Activated T-helper 2 cell treated with anti-CD3 and anti-CD28 coated beads, Interferon-gamma antibody, Interleukin-2, Interleukin-4, amounts not matched to agents 10 μg/mL and 5 μg/mL and 100 μg/mL, durations not matched to agents 14 hours and 24 hours and 36 hours (primary cell): ENCODE data around the gene AEBP1. TPM values are rescaled to one million over a fixed set of nuclear protein-coding genes. Genes with fewer than 3 reads are reported as not detected.

ENCODE experiments used
- DNase-seq: peaks from one replicate; pipeline ENCODE4 v3.0.0; 2021; ENCODE audit warnings: low spot score
- H3K27ac Mint-ChIP-seq: one replicate; pipeline ENCODE4 v1.8.0; 2021; ENCODE audit warnings: mixed read lengths
- H3K27me3 Mint-ChIP-seq: one replicate; pipeline ENCODE4 v1.8.0; 2021; ENCODE audit warnings: low read depth, mixed read lengths
- H3K36me3 Mint-ChIP-seq: one replicate; pipeline ENCODE4 v1.8.0; 2021; ENCODE audit warnings: low read depth, mixed read lengths
- H3K4me1 Mint-ChIP-seq: one replicate; pipeline ENCODE4 v1.8.0; 2021; ENCODE audit warnings: low read depth, mixed read lengths
- H3K4me3 Mint-ChIP-seq: one replicate; pipeline ENCODE4 v1.8.0; 2021; ENCODE audit warnings: low read depth, mild to moderate bottlenecking, moderate library complexity, mixed read lengths
- H3K9me3 Mint-ChIP-seq: one replicate; pipeline ENCODE4 v1.8.0; 2021; ENCODE audit warnings: mixed read lengths
- intact Hi-C: fragments of 100-400 bp; cut with micrococcal nuclease; formaldehyde crosslinking; loops from one replicate; pipeline ENCODE4 v1.15.1; 2023
- total RNA-seq: library from RNA; stranded (reverse); gene quantifications from 2 replicates; pipeline ENCODE4 v1.2.3, GENCODE V29; 2022

Gene AEBP1
- total RNA-seq, 1 donor from 2014 or later, result 38.7 TPM

DNA sequence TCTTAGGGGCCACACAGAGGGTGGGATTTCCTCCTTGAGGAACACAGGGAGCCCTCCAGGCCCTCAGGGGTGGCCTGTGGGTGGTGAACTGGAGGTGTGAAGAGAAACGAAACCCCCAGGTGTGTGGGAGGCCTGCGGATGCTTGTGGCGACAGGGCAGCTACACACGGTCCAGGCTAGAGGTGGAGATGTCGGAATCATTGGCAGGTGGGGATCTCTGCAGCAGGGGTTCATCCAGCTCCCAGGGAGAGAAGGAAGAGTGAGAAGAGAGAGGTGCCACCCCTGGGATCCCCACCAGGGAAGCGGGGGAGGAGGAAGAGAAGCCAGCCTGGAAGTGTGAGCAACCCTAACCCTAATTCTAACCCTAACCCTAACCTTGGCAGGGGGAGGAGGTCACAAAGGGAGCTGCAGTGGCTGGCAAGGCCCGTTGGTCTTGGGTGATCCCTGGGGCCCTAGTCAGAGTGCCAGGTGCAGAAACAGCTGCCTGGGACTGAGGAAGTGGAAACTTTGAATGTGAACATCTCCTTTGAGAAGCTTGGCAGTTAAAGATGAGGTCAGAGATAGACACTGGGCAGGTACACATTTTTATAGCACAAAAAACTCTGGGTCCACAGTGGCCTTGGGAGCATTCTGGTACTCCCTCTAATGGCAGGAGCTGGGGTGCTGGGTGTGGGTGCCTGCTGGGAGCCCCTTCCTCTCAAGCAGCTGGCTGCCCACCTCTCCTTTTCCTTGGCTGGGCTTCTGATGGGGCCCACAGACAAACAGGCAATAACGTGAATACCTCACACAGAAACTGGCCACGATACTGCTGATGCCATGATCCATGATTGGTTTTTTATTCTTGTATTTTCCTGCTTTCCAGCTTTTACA is 6.8 kb upstream of the AEBP1 start:
- H3K4me3 Mint-ChIP-seq, result no peak overlapping the region
- intact Hi-C loops, result no loop called here

DNA sequence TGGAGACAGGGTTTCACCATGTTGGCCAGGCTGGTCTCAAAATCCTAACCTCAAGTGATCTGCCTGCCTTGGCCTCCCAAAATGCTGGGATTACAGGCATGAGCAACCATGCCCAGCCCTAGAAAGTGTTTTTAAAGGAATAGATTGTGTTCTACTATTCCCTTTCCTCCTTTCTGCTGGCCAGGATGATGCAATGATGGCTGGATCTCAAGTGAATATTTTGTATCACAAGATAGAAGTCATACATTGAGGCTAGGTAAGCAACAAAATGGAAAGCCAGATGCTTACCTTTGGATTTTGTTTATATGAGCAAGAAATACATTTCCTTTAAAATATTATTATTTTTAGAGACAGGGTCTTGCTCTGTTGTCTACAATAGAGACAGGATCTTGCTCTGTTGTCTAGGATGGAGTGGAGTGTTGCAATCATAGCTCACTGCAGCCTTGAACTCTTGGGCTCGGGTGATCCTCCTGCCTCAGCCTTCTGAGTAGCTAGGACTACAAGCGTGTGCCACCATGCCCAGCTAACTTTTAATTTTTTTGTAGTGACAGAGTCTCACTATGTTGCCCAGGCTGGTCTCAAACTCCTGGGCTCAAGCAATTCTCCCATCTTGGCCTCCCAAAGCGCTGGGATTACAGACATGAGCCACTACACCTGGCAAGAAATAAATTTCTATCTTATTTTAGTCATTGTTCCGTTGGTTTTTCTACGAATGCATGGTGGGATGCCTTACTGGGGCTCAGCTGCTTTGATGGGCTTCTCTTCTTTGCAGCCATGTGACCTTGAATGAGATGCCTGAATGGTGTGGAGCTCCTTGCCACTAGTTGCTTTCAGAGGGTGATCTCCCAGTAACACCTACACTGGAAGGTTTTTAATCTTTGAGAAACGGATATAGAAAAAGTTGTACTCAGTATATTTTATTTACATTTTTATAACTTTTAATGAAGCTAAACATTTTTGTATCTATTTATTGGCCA is 5.8 kb upstream of the AEBP1 start:
- Mint-ChIP-seq H3K4me1 (peaks cover 27% of the 10 kb centered on the region), H3K4me3 (no peak overlapping the region), H3K27ac (peak overlapping the region; percentile 84), H3K9me3 (no peaks in the 10 kb centered on the region), H3K36me3 (no peaks in the 10 kb centered on the region), H3K27me3 (peaks cover 3% of the 10 kb centered on the region)
- DNase-seq, result no peak
- intact Hi-C loops, result no loop called here

More for the DNA sequence above, 6.8 kb upstream of the AEBP1 start:
- no peaks in the 10 kb centered on the region for H3K9me3 Mint-ChIP-seq
- H3K27ac Mint-ChIP-seq, result peak overlapping the region; percentile 84
- no peaks in the 10 kb centered on the region for H3K36me3 Mint-ChIP-seq
- no peaks in the 10 kb centered on the region for H3K27me3 Mint-ChIP-seq
- H3K4me1 Mint-ChIP-seq, result peaks cover 30% of the 10 kb centered on the region
- DNase-seq, result peak; percentile 48

DNA sequence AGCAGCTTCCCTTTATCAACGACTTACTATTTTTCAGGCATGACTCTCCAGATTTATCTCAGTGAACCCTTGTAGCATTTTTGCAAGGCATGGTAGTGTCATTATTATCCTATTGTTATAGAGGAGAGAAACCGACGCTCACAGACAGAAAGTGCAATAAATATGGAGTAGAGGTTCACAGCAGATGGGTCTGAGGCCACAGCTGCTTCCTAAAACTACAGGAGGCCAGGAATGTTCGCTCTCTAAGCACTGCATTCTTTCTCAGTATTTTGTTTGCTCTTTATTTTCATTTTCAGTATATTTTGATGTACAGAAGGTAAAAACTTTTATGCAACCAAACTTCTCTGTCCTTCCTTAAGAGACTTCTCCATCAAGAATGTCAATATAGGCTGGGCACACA is 4.5 kb upstream of the AEBP1 start:
- Mint-ChIP-seq H3K4me3 (no peak overlapping the region), H3K27ac (no peak overlapping the region), H3K36me3 (no peaks in the 10 kb centered on the region), H3K27me3 (peaks cover 3% of the 10 kb centered on the region), H3K4me1 (peaks cover 24% of the 10 kb centered on the region), H3K9me3 (no peaks in the 10 kb centered on the region)
- intact Hi-C loops, result no loop called here
- DNase-seq, result no peak

DNA sequence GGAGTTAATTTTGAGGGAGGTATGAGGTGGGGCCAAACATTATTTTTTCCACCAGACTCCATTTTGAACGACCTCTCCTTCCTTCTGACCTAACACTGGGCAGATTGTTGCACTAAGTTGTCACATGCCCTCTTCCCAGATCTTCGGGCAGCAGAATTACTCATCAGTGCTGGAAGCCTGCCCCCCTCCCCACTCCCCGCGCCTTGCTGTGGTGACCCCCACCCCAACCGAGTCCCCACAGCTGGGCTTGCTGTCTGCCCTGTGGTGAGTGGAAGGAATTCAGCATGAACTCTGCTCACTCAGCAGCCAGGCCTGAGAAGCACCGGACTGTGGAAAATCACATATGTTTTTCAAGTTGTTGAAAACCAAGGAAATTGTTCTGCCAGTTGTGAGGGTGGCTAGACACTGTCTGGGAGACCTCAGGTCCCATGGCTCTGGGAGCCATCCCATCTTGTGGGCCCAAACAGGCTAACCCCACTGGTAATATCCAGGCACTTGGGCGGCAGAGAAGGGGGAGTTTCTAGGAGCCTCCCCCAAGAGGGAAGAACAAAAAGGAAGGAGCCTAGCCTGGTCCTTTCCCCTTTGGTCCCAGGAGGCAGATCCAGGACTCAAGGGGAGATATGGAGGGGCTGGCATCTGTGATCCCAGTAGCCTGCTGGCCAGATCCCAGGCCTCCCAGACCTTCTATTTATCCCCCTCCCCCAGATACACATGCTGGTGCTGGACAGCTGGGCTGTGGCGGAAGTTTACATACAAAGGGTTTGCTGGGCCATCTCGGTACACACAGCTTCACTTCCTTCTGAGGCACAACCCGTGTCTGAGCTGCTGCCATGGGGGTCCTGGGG is 3.5 kb upstream of the AEBP1 start:
- Mint-ChIP-seq H3K27ac (no peak overlapping the region), H3K4me3 (no peak overlapping the region), H3K4me1 (peaks cover 26% of the 10 kb centered on the region), H3K27me3 (peaks cover 5% of the 10 kb centered on the region), H3K36me3 (no peaks in the 10 kb centered on the region), H3K9me3 (no peaks in the 10 kb centered on the region)
- no peak for DNase-seq
- intact Hi-C loops, result no loop called here

DNA sequence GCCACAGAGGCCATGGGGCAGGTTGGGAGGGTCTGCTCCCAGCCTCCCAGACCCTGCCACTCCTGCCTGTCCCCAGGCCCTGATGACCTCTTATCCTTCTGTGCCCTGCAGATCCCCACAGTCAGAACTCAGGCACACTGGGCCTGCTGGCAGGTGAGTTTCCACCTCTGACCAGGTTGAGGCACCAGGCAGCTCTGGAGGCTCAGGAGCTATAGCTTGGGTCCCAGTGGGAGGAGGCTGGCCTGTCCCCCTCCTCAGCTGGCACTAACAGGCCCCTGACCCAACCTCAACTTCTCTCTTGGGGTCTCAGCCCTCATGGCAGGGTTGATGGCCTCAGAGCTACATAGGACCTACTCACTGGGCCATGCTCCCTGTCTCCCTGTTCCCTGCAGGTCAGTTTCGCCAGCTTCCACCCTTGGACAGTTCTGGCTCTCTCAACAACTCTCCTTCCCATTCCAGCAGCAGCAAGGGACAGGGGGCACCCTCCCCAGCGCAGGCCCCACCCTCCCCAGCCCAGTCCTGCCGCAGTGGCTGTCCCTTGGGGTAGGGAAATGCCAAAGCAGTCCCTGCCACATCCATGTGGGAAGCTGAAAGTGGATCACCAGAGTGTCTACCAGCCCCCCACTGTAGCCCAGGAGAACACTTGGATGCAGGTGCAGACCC is 2.7 kb upstream of the AEBP1 start:
- H3K9me3 Mint-ChIP-seq, result no peaks in the 10 kb centered on the region
- peaks cover 29% of the 10 kb centered on the region for H3K4me1 Mint-ChIP-seq
- intact Hi-C loops, result no loop called here

DNA sequence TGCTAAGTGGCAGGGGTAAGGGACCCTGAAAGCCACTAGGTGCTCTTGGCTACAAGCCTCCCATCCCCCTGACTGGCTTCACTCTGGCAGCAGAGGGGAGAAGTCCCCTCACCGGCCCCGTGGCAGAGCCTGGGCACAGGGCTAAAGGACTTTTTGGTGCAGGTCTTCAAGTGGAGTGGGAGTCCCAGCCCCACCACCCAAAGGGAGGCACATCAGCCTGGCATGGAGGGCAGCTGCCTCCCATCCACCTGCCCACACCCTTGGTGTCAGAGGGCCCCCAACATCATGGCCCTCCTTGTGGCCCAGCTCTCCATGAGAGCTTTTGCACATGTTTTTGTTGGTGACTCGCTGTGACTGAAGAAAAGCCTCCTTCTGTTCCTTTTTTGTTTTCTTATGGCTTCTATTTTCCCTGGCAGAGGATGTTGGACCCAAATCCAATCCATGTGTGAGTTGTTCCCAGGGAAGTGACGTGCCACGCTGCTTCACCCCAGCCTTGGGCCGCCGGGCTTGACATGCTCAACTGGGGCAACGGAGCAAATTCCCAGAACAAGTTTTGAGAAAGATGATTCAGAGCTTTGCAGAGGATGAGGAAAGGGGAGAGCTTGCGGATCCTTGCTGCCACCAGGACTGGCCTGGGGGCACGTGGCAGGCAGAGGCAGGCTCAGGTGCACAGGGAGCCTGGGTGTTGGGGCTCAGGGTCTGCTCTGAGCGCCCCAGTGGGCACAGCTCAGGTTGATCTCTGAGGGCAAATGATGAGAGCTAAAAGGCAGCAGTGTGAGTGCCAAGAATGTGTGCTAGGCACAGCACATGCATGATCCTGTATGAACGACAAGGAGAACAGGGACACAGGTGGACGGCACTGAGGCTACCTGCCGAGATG is 1.9 kb upstream of the AEBP1 start:
- Mint-ChIP-seq H3K27ac (no peak overlapping the region), H3K36me3 (no peaks in the 10 kb centered on the region), H3K9me3 (no peaks in the 10 kb centered on the region), H3K4me1 (peaks cover 21% of the 10 kb centered on the region), H3K4me3 (no peak overlapping the region), H3K27me3 (peaks cover 5% of the 10 kb centered on the region)
- intact Hi-C loops, result no loop called here
- no peak for DNase-seq

More for the DNA sequence above, 2.7 kb upstream of the AEBP1 start:
- Mint-ChIP-seq H3K27me3 (peaks cover 5% of the 10 kb centered on the region), H3K4me3 (no peak overlapping the region), H3K27ac (no peak overlapping the region), H3K36me3 (no peaks in the 10 kb centered on the region)
- DNase-seq, result no peak

DNA sequence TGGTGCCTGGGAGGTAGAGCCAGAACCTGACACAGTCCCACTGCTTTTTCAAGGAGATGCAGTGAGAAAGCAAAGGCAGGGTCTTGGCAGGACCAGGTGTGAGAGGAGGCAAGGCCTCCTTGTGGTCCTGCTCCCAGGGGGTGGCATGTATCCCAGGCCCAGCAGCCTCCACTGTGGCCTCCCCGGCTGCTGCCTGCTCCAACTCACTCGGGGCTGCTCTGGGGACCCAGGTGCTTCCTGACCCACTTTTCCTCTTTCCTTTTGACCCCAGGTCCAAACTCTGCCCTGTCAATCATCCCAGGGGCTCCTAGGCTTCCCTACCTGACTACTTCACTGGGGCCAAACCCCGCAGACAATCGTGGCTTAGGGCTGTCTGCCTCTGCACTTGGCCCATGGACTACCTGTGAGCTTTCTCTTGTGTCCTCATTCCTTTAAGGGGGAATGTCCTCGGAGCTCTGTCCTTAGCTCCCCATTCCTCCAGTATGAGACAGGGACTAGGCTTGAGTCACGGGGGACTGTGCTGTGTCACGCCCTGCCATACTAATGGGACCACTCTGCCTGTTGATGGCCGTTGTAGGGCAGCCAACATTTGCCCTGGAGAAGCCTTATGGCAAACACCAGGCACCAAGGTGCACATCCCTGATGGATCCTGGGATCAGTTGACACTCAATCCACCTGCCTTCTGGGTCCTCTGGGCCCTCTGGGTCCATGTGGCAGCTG is 1.1 kb upstream of the AEBP1 start:
- Mint-ChIP-seq H3K4me3 (peak overlapping the region; percentile 75), H3K27me3 (peaks cover 5% of the 10 kb centered on the region), H3K4me1 (peaks cover 13% of the 10 kb centered on the region), H3K27ac (peak overlapping the region; percentile 38), H3K9me3 (no peaks in the 10 kb centered on the region), H3K36me3 (no peaks in the 10 kb centered on the region)
- intact Hi-C loops, result no loop called here
- DNase-seq, result no peak

DNA sequence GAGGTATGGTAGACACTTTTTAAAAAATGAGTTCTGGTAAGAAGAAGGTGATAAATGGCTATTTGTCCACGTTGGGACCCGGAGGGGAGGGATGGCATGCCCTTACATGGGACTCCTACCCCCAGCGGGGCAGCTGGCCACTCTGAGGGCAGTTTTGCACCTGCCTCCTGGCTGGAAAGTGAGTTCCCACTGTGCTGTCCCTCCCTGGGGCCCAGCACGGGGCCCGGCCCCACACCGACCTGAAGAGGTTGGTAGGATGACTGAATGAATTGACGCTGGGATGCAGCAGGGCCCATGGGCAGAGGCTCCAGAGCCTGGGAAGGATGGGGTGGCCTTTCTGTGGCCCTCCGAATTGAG is 601 bp upstream of the AEBP1 start:
- H3K36me3 Mint-ChIP-seq, result peaks cover 3% of the 10 kb centered on the region
- intact Hi-C loops, result no loop called here
- H3K4me3 Mint-ChIP-seq, result peak overlapping the region; percentile 75
- DNase-seq, result no peak
- H3K27ac Mint-ChIP-seq, result peak overlapping the region; percentile 38
- peaks cover 5% of the 10 kb centered on the region for H3K27me3 Mint-ChIP-seq
- no peaks in the 10 kb centered on the region for H3K9me3 Mint-ChIP-seq
- H3K4me1 Mint-ChIP-seq, result peaks cover 11% of the 10 kb centered on the region

DNA sequence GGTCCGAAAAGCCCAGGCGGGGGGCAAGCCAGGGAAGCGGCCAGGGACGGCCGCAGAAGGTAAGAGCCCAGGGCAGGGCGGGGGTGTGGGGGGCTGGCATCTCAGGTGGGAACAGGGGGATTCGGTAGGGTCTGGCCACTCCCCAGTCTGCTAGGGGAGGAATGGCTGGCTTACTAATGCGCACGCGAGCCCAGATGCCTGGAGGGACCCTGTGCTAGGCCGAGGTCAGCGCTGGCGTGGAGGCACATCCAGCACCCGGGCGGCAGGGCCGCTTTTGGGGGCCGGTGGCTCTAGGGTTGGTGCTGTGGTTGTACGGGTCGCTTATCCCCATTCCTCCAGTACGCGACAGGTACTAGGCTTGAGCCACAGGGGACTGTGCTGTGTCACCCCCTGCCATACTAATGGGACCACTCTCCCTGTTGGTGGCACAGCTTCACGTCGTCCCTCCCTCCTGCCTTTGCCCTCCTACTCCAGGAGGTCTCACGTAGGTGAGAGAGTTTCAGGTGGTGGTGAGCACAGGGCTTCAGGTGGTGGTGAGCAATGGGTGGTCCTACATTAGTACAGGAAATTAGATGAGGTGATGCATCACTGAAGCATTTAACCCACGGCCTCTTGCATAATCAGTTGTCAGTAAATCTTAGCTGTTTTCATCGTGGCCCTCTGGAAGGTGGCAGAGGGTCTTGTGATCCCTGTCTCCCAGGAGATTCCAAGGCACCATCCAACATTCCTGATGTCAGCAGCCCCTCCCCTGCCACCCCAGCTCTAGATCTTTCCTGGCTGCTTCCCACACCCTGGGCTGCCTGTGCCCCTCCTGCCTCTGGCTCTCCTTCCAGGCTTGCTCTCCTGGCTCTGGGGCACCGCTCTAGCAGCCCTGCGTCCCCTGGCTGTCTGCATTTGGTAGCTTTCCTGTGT is 971 bp downstream of the AEBP1 start:
- Mint-ChIP-seq H3K36me3 (peaks cover 3% of the 10 kb centered on the region), H3K4me1 (peaks cover 9% of the 10 kb centered on the region), H3K27ac (peak overlapping the region; percentile 38), H3K9me3 (no peaks in the 10 kb centered on the region), H3K27me3 (peaks cover 5% of the 10 kb centered on the region), H3K4me3 (peak overlapping the region; percentile 79)
- intact Hi-C loops, result no loop called here
- DNase-seq, result no peak

DNA sequence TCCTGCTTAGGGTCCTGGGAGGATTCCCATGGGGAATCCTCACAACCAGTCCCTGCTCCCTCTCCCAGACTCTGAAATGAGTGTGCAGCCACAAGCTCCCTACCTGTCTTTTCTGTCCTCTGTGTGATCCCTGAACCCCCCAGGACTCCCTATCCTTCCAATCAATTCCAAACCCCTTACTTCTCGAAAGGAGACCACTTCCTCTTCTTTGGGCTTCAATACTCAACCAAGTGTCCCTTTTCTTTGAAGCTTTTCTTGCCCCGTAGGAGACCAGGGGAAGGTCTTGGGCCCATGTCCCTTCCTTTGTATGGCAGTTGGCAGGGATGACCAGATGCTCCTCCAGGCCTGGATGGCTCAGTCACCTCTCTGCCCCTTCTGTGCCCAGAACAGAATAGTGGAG is 1.7 kb downstream of the AEBP1 start:
- intact Hi-C loops, result no loop called here

More for the DNA sequence above, 1.7 kb downstream of the AEBP1 start:
- DNase-seq, result no peak
- peaks cover 9% of the 10 kb centered on the region for H3K4me1 Mint-ChIP-seq
- H3K36me3 Mint-ChIP-seq, result peaks cover 3% of the 10 kb centered on the region
- H3K4me3 Mint-ChIP-seq, result peak overlapping the region; percentile 69
- peaks cover 5% of the 10 kb centered on the region for H3K27me3 Mint-ChIP-seq
- no peaks in the 10 kb centered on the region for H3K9me3 Mint-ChIP-seq
- H3K27ac Mint-ChIP-seq, result peak overlapping the region; percentile 38
